Measurements from ENCODE around the gene SPRY1.

SPRY1 gene

GRCh38 chr4:123409334-123409733 lies 12.7 kb downstream of the SPRY1 start:
- no peak for DNase-seq (ENCODE audit: low spot score)

- DNase-seq (ENCODE audit: low spot score): no peak
These were observed 14.9 kb downstream of the SPRY1 start for GRCh38 chr4:123411514-123411913.

- DNase-seq (ENCODE audit: low spot score): no peak
These were observed 15.5 kb downstream of the SPRY1 start for GRCh38 chr4:123412091-123412505.

DNA sequence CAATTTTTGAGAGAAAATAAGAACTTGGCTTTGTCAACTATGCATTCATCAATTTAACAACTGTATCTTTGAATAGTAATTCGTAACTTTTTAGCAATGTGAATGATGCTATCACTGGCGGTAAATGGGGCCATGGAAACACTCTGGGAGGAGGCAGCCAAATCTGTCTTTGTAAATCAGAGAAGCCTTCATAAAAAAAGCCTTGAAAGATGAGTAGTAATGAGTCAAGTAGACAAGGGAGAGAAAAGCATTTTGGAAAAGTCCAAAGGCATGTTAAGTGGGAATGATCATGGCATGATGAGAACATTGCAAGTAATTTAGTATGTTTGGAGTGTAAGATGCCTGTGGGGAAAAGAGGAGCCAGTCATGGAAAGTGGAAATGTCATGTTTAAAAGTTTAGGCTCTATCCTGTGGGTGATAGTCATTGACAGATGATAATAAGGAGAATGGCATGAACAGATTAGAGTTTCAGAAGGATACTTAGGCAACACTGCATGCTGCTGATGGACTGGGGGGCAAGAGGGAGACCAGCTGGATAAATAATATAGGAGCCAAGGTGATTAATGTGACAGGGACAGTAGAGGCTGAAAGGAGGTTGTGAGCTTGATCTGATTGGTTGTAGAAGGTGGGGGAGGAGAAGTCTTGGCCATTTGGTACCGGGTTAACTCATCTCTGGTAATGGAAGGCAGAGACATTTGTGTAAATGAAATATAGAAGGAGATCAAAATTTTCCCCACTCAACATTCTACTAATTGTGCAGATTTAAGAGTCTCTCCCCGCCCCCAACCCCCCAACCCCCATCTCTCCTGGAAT lies 16.3 kb downstream of the SPRY1 start:
- no peak for DNase-seq (ENCODE audit: low spot score)

DNA sequence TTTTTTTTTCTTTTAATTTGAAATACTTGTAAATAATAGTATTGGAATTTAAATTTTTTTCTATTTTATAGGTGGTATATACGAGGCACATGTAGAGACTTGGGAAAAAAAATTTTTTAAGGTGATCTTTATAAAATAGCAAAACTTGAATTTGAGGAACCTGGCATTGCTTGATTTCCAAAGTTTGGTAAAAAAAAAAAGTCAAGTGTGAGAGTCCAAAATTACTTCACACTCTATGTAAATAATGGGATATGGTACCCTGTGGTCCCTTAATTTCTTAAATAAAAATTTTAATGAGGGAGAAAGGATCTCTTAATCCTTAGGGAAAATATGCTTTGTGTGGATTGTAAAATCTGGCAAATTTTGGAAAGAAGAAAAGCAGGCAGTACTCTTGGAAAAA lies 19.0 kb downstream of the SPRY1 start:
- DNase-seq (ENCODE audit: low spot score): no peak

DNA sequence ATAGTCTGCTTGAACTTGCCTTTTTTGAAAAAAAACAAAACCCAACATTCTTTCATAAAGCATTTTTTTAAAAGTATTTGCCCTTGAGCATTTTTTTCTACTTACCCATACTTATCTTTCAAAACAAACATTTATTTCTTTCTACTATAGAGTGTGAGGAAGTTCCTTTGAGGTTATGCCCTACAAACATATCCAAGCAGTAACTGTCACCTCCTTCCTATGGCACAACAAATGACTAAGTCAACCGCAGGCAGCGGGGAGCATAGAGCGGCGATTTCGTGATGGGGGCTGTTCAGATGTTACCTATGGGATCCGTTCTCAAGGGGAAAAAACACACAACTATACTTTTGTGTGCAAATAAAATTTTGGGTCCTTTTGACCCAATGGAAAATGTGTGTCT lies 19.4 kb downstream of the SPRY1 start:
- DNase-seq (ENCODE audit: low spot score): no peak

- DNase-seq (ENCODE audit: low spot score): no peak
These were observed 21.2 kb downstream of the SPRY1 start for GRCh38 chr4:123417813-123418212.

- DNase-seq (ENCODE audit: low spot score): no peak
These were observed 21.8 kb downstream of the SPRY1 start for GRCh38 chr4:123418351-123418931.

DNA sequence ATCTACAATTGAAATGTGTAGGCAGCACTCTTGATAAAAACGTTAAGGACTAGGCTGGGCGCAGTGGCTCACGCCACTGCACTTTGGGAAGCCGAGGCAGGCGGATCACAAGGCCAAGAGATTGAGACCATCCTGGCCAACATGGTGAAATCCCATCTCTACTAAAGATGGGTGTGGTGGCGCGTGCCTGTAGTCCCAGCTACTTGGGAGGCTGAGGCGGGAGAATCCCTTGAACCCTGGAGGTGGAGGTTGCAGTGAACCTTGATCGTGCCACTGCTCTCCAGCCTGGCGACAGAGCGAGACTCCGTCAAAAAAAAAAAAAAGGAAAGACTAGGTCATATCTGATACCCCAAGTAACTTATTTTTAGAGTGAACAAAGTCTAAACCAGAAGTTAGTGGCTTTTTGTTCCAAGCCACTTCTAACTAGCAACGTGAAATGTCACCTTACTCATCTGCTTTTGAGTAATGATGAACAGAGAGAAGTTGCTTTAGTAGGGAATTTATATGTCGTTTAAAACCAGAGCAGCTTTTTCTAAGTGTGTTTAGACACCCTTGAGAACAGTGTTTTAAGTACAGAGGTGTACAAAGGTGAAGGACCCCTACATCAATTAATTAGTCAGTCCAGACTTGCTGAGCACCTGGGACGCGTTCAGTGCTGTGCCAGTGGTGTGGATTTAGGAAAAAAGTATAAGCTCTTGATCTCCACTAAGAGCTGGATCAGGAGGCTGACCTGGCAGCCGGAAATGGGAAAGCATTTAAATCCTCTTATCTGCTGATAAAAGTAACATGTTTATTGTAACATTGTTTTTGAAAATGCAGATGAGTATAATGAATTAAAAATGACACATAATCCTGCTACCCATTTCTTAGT lies 23.5 kb downstream of the SPRY1 start:
- DNase-seq (ENCODE audit: low spot score): no peak

- no peak for DNase-seq (ENCODE audit: low spot score)
These were observed 24.8 kb downstream of the SPRY1 start for GRCh38 chr4:123421227-123421936.

DNA sequence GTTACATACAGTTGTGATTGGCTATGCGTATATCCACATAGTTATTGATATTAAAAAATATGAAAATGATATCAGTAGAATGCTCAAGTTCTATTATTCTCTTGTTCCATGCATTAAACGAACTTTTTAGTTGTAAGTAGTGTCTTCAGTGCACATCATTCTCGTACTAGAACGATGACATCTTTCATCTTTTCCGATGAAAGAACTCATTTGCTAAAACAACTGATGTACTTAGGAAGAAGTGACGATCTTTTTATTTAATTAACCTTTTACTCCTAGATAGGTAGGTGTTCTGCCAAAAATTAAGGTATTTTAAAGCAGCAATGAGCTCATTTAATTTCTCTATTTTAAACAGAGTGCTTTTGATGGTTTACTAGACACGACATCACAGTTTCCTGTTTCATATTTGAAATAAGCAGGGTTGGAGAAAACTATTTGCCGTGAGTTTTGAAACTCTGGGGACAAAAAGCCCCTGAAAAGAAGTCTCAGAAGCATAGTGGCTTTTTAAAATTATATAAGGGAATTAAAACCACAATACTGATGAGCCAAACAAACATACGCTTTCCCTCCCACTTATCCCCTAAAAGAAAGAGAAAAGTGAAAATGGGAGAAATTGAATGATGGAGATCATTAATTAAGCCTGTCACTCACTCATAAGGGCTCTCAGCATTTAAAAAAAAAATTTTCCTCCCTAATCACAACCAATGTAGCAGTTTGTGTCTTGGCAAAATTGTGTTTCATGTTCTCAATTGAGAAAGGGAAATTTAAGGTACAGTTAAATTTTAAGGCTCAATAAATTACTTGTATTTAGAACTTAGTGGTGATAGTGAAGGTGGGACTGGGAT lies 25.6 kb downstream of the SPRY1 start:
- DNase-seq (ENCODE audit: low spot score): no peak

GRCh38 chr4:123423819-123424218 lies 27.2 kb downstream of the SPRY1 start:
- no peak for DNase-seq (ENCODE audit: low spot score)

GRCh38 chr4:123427951-123428350 lies 31.4 kb downstream of the SPRY1 start:
- DNase-seq (ENCODE audit: low spot score): no peak

GRCh38 chr4:123430031-123430430 lies 33.4 kb downstream of the SPRY1 start:
- DNase-seq (ENCODE audit: low spot score): no peak

DNA sequence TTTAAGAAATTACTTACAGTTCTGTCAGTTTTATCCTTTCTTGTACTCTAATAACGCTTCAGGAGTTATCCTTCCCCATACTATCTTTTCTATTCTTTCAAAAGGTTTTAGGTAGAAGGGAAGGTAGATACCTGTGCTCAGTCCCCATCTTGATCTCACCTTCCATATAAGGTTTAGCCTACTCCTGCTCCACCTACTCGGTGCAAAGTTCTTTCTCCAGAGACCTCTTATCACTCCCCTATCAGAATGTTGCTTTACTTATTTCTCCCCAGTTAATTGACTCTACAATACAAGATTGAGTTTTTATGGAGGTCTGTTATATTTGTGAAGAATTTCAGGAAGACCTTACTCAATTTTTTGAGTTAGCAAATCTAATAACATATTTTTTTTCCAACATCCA lies 33.9 kb downstream of the SPRY1 start:
- DNase-seq (ENCODE audit: low spot score): no peak

DNA sequence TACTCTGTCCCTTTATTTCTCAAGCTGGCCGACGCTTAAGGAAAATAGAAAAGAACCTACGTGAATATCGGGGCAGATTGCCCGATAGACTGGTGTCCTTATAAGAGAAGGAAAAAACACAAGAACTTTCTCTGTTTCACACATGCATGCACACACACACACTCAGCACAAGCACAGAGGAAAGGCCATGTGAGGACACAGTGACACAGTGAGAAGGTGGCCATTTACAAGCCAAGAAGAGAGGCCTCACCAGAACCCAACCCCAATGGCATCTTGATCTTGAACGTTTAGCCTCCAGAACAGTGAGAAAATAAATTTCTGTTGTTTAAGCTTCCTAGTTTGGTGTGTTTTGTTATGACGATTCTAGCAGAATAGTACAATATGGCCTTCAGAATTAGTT lies 37.0 kb downstream of the SPRY1 start:
- no peak for DNase-seq (ENCODE audit: low spot score)

GRCh38 chr4:123433976-123434375 lies 37.4 kb downstream of the SPRY1 start:
- no peak for DNase-seq (ENCODE audit: low spot score)

DNA sequence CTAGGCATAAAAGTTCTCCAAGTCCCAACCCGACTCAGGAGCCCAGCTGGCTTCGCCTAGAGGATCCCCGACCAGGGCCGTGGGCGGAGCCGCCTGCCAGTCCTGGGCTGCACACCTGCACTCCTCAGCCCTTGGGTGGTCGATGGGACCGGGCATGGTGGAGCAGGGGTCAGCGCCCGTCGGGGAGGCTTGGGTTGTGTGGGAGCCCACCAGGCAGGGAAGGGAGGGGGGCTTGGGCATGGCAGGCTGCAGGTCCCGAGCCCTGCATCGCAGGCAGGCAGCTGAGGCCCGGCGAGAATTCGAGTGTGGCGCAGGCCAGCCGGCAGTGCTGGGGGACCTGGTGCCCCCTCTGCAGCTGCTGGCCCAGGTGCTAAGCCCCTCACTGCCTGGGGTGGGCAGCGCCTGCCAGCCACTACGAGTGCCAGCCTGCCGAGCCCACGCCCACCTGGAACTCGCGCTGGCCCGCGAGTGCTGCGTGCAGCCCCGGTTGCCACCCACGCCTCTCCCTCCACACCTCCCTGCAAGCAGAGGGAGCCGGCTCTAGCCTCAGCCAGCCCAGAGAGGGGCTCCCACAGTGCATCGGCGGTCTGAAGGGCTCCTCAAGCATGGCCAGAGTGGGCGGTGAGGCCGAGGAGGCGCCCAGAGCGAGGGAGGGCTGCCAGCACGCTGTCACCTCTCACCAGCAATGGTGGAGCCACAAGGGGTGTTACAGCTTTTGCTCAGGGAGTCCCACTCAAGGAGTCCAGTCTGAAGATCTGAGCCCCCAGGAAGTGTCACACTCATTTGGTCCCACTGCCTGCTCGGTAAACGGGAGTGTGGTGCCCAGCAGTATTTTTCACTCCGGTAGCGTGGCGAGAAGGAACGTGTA lies 38.9 kb downstream of the SPRY1 start:
- no peak for DNase-seq (ENCODE audit: low spot score)

DNA sequence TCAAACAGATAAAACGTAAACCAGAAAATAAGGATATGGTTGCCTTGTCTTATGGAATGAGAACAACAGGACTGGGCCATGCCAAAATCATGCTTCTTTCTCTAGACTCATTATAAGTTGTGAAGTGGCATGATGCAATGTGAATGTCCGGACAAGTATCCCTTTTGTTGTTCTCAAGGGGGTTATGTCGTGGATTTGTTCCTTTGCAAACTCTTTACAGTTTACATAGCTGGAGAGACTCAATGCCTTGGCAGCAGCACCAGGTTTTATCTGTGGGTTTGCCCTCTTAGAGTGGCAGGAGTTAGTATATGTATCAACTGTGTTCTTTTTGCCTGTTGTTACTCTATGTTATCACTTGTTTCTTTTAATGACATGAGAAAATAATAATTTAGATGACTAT lies 41.4 kb downstream of the SPRY1 start:
- DNase-seq (ENCODE audit: low spot score): no peak
